Esophagus mucosa (tissue), 1 donor: ENCODE data around the gene FAM120B. TPM values are rescaled to one million over a fixed set of nuclear protein-coding genes. Genes with fewer than 3 reads are reported as not detected.
"Not testable (repeated sequence)": the region's sequence is repeated elsewhere in the genome, so short reads cannot be mapped to it uniquely, and the experiment has no call there.

Source experiments
- ATAC-seq: fragments of 200-7000 bp; cut with Tn5 transposase; one replicate; pipeline ENCODE4 v1.9.1; 2020
- total RNA-seq: library from RNA; stranded (reverse); gene quantifications from one replicate; pipeline ENCODE4 v1.2.4, GENCODE V29; 2023
- donor health status: DM: yes; HTN: yes; CAD: no.

The FAM120B gene
- total RNA-seq, 1 donor from 2014 or later, result 12.4 TPM

GRCh38 chr6:170398743-170399369 is 92.3 kb downstream of the FAM120B start:
- not testable (repeated sequence) for ATAC-seq

GRCh38 chr6:170399955-170400558 is 93.5 kb downstream of the FAM120B start:
- ATAC-seq, result peak; percentile 85

GRCh38 chr6:170402318-170403040 is 95.9 kb downstream of the FAM120B start:
- no peak for ATAC-seq

- no peak for ATAC-seq
These were observed 96.9 kb downstream of the FAM120B start for GRCh38 chr6:170403451-170403850.

- ATAC-seq, result no peak
These were observed 97.5 kb downstream of the FAM120B start for GRCh38 chr6:170404036-170404435.

- no peak for ATAC-seq
These were observed 98.1 kb downstream of the FAM120B start for GRCh38 chr6:170404697-170405096.

- no peak for ATAC-seq
These were observed 98.9 kb downstream of the FAM120B start for GRCh38 chr6:170405311-170405975.

GRCh38 chr6:170407200-170407599 is 100.6 kb downstream of the FAM120B start:
- ATAC-seq, result no peak

GRCh38 chr6:170407932-170408331 is 101.4 kb downstream of the FAM120B start:
- ATAC-seq, result no peak

- not testable (repeated sequence) for ATAC-seq
These were observed 103.2 kb downstream of the FAM120B start for GRCh38 chr6:170409746-170410145.

- no peak for ATAC-seq
These were observed 103.7 kb downstream of the FAM120B start for GRCh38 chr6:170410241-170410640.

GRCh38 chr6:170415318-170415717 is 108.8 kb downstream of the FAM120B start:
- no peak for ATAC-seq

- ATAC-seq, result no peak
These were observed 109.7 kb downstream of the FAM120B start for GRCh38 chr6:170416303-170416702.

- ATAC-seq, result no peak
These were observed 110.5 kb downstream of the FAM120B start for GRCh38 chr6:170416959-170417606.

GRCh38 chr6:170417881-170418280 is 111.3 kb downstream of the FAM120B start:
- no peak for ATAC-seq

GRCh38 chr6:170420283-170420682 is 113.7 kb downstream of the FAM120B start:
- no peak for ATAC-seq

- peak; percentile 36 for ATAC-seq
These were observed 114.5 kb downstream of the FAM120B start for GRCh38 chr6:170420791-170421776.

GRCh38 chr6:170421921-170422320 is 115.4 kb downstream of the FAM120B start:
- no peak for ATAC-seq

- ATAC-seq, result no peak
These were observed 116.5 kb downstream of the FAM120B start for GRCh38 chr6:170423030-170423429.

GRCh38 chr6:170423814-170424603 is 117.5 kb downstream of the FAM120B start:
- no peak for ATAC-seq
